ENCODE results near the gene MOCS3. TPM values are rescaled to one million over a fixed set of nuclear protein-coding genes. Genes with fewer than 3 reads are reported as not detected.
"Not testable (repeated sequence)": the region's sequence is repeated elsewhere in the genome, so short reads cannot be mapped to it uniquely, and the experiment has no call there.

The MOCS3 gene
- total and polyA plus RNA-seq, 8 donors, result 0.89 to 7.0 (median 2.4) TPM; not detected in 1

- Histone ChIP-seq H3K4me1 (no peaks in the 10 kb centered on the region), H3K27me3 (no peaks in the 10 kb centered on the region), H3K36me3 (no peaks in the 10 kb centered on the region), H3K27ac (no peak overlapping the region), H3K9me3 (no peaks in the 10 kb centered on the region), H3K4me3 (no peak overlapping the region)
- 71 to 84% (median 79%) methylated on average over 5 of the region's 5 CpGs for WGBS, 5 donors
- DNase-seq, result no peak
- TF ChIP-seq POLR2A (IDR thresholded peaks at IDR 0.05) (no peak), POLR2AphosphoS5 (IDR thresholded peaks at IDR 0.05) (no peak), EP300 (IDR thresholded peaks at IDR 0.05) (no peak), CTCF (IDR thresholded peaks at IDR 0.05) (no peak)
- intact Hi-C loops (cut with DNase I; ENCODE audit: low total_unique reads), result no loop called here
Observed at GRCh38 chr20:50969435-50969834, 10.8 kb downstream of the MOCS3 start.

GRCh38 chr20:50969912-50970311 lies 11.3 kb downstream of the MOCS3 start:
- no peaks in the 10 kb centered on the region for H3K4me1 ChIP-seq
- no peak overlapping the region for H3K4me3 ChIP-seq
- no peaks in the 10 kb centered on the region for H3K36me3 ChIP-seq
- intact Hi-C loops (cut with DNase I; ENCODE audit: low total_unique reads), result no loop called here
- no peak for TF ChIP-seq CTCF (IDR thresholded peaks at IDR 0.05)
- no peak for TF ChIP-seq POLR2A (IDR thresholded peaks at IDR 0.05)
- no peak for TF ChIP-seq EP300 (IDR thresholded peaks at IDR 0.05)
- no peak for TF ChIP-seq POLR2AphosphoS5 (IDR thresholded peaks at IDR 0.05)
- no peak overlapping the region for H3K27ac ChIP-seq
- DNase-seq, result no peak
- 66 to 78% (median 70%) methylated on average over 8 of the region's 8 CpGs for WGBS, 5 donors
- H3K27me3 ChIP-seq, result no peaks in the 10 kb centered on the region
- H3K9me3 ChIP-seq, result no peaks in the 10 kb centered on the region

GRCh38 chr20:50975701-50976330 lies 17.2 kb downstream of the MOCS3 start:
- Histone ChIP-seq H3K36me3 (no peaks in the 10 kb centered on the region), H3K4me1 (no peaks in the 10 kb centered on the region), H3K9me3 (no peaks in the 10 kb centered on the region), H3K27ac (no peak overlapping the region), H3K4me3 (no peak overlapping the region), H3K27me3 (peaks cover 0 to 47% (median 0%) of the 10 kb centered on the region in 3 donors)
- TF ChIP-seq CTCF (IDR thresholded peaks at IDR 0.05) (no peak), EP300 (IDR thresholded peaks at IDR 0.05) (no peak), POLR2A (IDR thresholded peaks at IDR 0.05) (no peak), POLR2AphosphoS5 (IDR thresholded peaks at IDR 0.05) (no peak)
- no peak for DNase-seq
- 85 to 94% (median 91%) methylated on average over 10 of the region's 10 CpGs for WGBS, 5 donors
- intact Hi-C loops (cut with DNase I; ENCODE audit: low total_unique reads), result no loop called here

- peaks cover 0 to 62% (median 4%) of the 10 kb centered on the region in 3 donors for H3K27me3 ChIP-seq
- WGBS, 5 donors, result 47 to 54% (median 48%) methylated on average over 20 of the region's 20 CpGs
- peaks cover 0 to 14% (median 11%) of the 10 kb centered on the region in 4 donors for H3K4me1 ChIP-seq
- H3K9me3 ChIP-seq, result no peaks in the 10 kb centered on the region
- no peak for DNase-seq
- no peak overlapping the region for H3K4me3 ChIP-seq
- H3K36me3 ChIP-seq, result no peaks in the 10 kb centered on the region
- no peak for TF ChIP-seq POLR2A (IDR thresholded peaks at IDR 0.05)
- TF ChIP-seq POLR2AphosphoS5 (IDR thresholded peaks at IDR 0.05), result no peak
- TF ChIP-seq EP300 (IDR thresholded peaks at IDR 0.05), result no peak
- TF ChIP-seq CTCF (IDR thresholded peaks at IDR 0.05), result no peak
- H3K27ac ChIP-seq, result no peak overlapping the region
- intact Hi-C loops (cut with DNase I; ENCODE audit: low total_unique reads), result no loop called here
Observed at GRCh38 chr20:50977066-50978021, 18.7 kb downstream of the MOCS3 start.

- peaks cover 0 to 67% (median 4%) of the 10 kb centered on the region in 3 donors for H3K27me3 ChIP-seq
- intact Hi-C loops (cut with DNase I; ENCODE audit: low total_unique reads); H3K9me3 ChIP-seq; H3K36me3 ChIP-seq; H3K4me3 ChIP-seq; H3K27ac ChIP-seq; DNase-seq: not testable (repeated sequence)
- peaks cover 0 to 14% (median 13%) of the 10 kb centered on the region in 4 donors for H3K4me1 ChIP-seq
- WGBS, 5 donors, result 86 to 95% (median 88%) methylated on average over 4 of the region's 4 CpGs
Observed at GRCh38 chr20:50978533-50978932, 19.9 kb downstream of the MOCS3 start.
